HG03378 (cell line): ENCODE results near the gene MEMO1.
"Not testable (repeated sequence)": the region's sequence is repeated elsewhere in the genome, so short reads cannot be mapped to it uniquely, and the experiment has no call there.

ENCODE experiments used
- ATAC-seq: cut with Tn5 transposase; IDR thresholded peaks from one replicate; pipeline ENCODE4 v1.9.1; 2021; ENCODE audit warnings: mild to moderate bottlenecking, moderate library complexity; ENCODE audit not compliant: unreplicated experiment

The MEMO1 gene

GRCh38 chr2:31998731-31999383 lies 12.0 kb downstream of the MEMO1 start:
- ATAC-seq = no peak

GRCh38 chr2:31997653-31998052 lies 13.2 kb downstream of the MEMO1 start:
- ATAC-seq = peak; percentile 45

GRCh38 chr2:31996571-31997150 lies 14.1 kb downstream of the MEMO1 start:
- ATAC-seq = no peak

- no peak for ATAC-seq
These were observed 17.9 kb downstream of the MEMO1 start for GRCh38 chr2:31992934-31993333.

- ATAC-seq = no peak
These were observed 18.7 kb downstream of the MEMO1 start for GRCh38 chr2:31992025-31992579.

GRCh38 chr2:31989946-31990345 lies 20.9 kb downstream of the MEMO1 start:
- no peak for ATAC-seq

GRCh38 chr2:31987454-31988220 lies 23.2 kb downstream of the MEMO1 start:
- ATAC-seq = no peak

- ATAC-seq = no peak
These were observed 23.9 kb downstream of the MEMO1 start for GRCh38 chr2:31986906-31987305.

GRCh38 chr2:31983762-31984467 lies 26.9 kb downstream of the MEMO1 start:
- no peak for ATAC-seq

- ATAC-seq = peak; percentile 99
These were observed 30.0 kb downstream of the MEMO1 start for GRCh38 chr2:31980674-31981356.

- ATAC-seq = no peak
These were observed 30.9 kb downstream of the MEMO1 start for GRCh38 chr2:31979956-31980355.

GRCh38 chr2:31979018-31979417 lies 31.8 kb downstream of the MEMO1 start:
- ATAC-seq = no peak

GRCh38 chr2:31978436-31978835 lies 32.4 kb downstream of the MEMO1 start:
- no peak for ATAC-seq

GRCh38 chr2:31973665-31974064 lies 37.1 kb downstream of the MEMO1 start:
- ATAC-seq = no peak

- no peak for ATAC-seq
These were observed 38.7 kb downstream of the MEMO1 start for GRCh38 chr2:31972059-31972458.

- no peak for ATAC-seq
These were observed 41.6 kb downstream of the MEMO1 start for GRCh38 chr2:31969178-31969577.

GRCh38 chr2:31967790-31968189 lies 43.0 kb downstream of the MEMO1 start:
- ATAC-seq = no peak

- not testable (repeated sequence) for ATAC-seq
These were observed 44.4 kb downstream of the MEMO1 start for GRCh38 chr2:31966402-31966801.

GRCh38 chr2:31965094-31965493 lies 45.7 kb downstream of the MEMO1 start:
- ATAC-seq = no peak

- ATAC-seq = no peak
These were observed 47.9 kb downstream of the MEMO1 start for GRCh38 chr2:31962757-31963361.
